ENCODE measurements around the gene LTBP1.

Gene LTBP1

GRCh38 chr2:33317369-33318007, 370.7 kb downstream of the LTBP1 start:
- H3F3A ChIP-seq (ENCODE audit: control insufficient read depth, insufficient read depth) = no peaks in the 10 kb centered on the region
- peaks cover 15% of the 10 kb centered on the region for H3K4me1 ChIP-seq (ENCODE audit: control insufficient read depth, low read length)
- no peak overlapping the region for H3K4me3 ChIP-seq (ENCODE audit: low read length)
- no peaks in the 10 kb centered on the region for H3K27me3 ChIP-seq (ENCODE audit: control insufficient read depth, low read length)
- H3K27ac ChIP-seq (ENCODE audit: low read depth, low read length) = no peak overlapping the region
- peaks cover 47% of the 10 kb centered on the region for H3K36me3 ChIP-seq (ENCODE audit: control insufficient read depth, low read length)
- no peaks in the 10 kb centered on the region for H4K20me1 ChIP-seq (ENCODE audit: control insufficient read depth, insufficient read depth, low read depth, low read length)
- no peaks in the 10 kb centered on the region for H3K79me2 ChIP-seq (ENCODE audit: control insufficient read depth, low read length)
- TF ChIP-seq EZH2phosphoT487 (IDR thresholded peaks at IDR 0.05; ENCODE audit: borderline replicate concordance, low read length) (no peak), CTCF (IDR thresholded peaks at IDR 0.05; ENCODE audit: low read depth, low read length, poor library complexity, severe bottlenecking) (no peak)
- no peak overlapping the region for H3K4me2 ChIP-seq (ENCODE audit: low read length)
- H3K9me3 ChIP-seq (ENCODE audit: control insufficient read depth, insufficient read depth, low read length) = no peaks in the 10 kb centered on the region
- no peaks in the 10 kb centered on the region for H3K9me2 ChIP-seq (replicated peaks; ENCODE audit: control insufficient read depth, low read length)

- H3F3A ChIP-seq (ENCODE audit: control insufficient read depth, insufficient read depth) = no peaks in the 10 kb centered on the region
- no peak overlapping the region for H3K4me2 ChIP-seq (ENCODE audit: low read length)
- H4K20me1 ChIP-seq (ENCODE audit: control insufficient read depth, insufficient read depth, low read depth, low read length) = no peaks in the 10 kb centered on the region
- TF ChIP-seq CTCF (IDR thresholded peaks at IDR 0.05; ENCODE audit: low read depth, low read length, poor library complexity, severe bottlenecking) (no peak), EZH2phosphoT487 (IDR thresholded peaks at IDR 0.05; ENCODE audit: borderline replicate concordance, low read length) (no peak)
- no peak overlapping the region for H3K4me3 ChIP-seq (ENCODE audit: low read length)
- no peaks in the 10 kb centered on the region for H3K9me3 ChIP-seq (ENCODE audit: control insufficient read depth, insufficient read depth, low read length)
- peaks cover 25% of the 10 kb centered on the region for H3K4me1 ChIP-seq (ENCODE audit: control insufficient read depth, low read length)
- H3K27me3 ChIP-seq (ENCODE audit: control insufficient read depth, low read length) = no peaks in the 10 kb centered on the region
- H3K27ac ChIP-seq (ENCODE audit: low read depth, low read length) = no peak overlapping the region
- no peaks in the 10 kb centered on the region for H3K79me2 ChIP-seq (ENCODE audit: control insufficient read depth, low read length)
- H3K9me2 ChIP-seq (replicated peaks; ENCODE audit: control insufficient read depth, low read length) = no peaks in the 10 kb centered on the region
- peaks cover 51% of the 10 kb centered on the region for H3K36me3 ChIP-seq (ENCODE audit: control insufficient read depth, low read length)
Observed at GRCh38 chr2:33318456-33318855, 371.7 kb downstream of the LTBP1 start.

- TF ChIP-seq EZH2phosphoT487 (IDR thresholded peaks at IDR 0.05; ENCODE audit: borderline replicate concordance, low read length) (no peak), CTCF (IDR thresholded peaks at IDR 0.05; ENCODE audit: low read depth, low read length, poor library complexity, severe bottlenecking) (no peak)
Observed at GRCh38 chr2:33320573-33320972, 373.8 kb downstream of the LTBP1 start.

More at GRCh38 chr2:33320573-33320972, 373.8 kb downstream of the LTBP1 start:
- H3K9me2 ChIP-seq (replicated peaks; ENCODE audit: control insufficient read depth, low read length) = no peaks in the 10 kb centered on the region
- peaks cover 28% of the 10 kb centered on the region for H3K4me1 ChIP-seq (ENCODE audit: control insufficient read depth, low read length)
- H3F3A ChIP-seq (ENCODE audit: control insufficient read depth, insufficient read depth) = peaks cover 3% of the 10 kb centered on the region; the same call in 1 of the 2 replicates
- peaks cover 37% of the 10 kb centered on the region for H3K36me3 ChIP-seq (ENCODE audit: control insufficient read depth, low read length)
- H3K79me2 ChIP-seq (ENCODE audit: control insufficient read depth, low read length) = no peaks in the 10 kb centered on the region
- H3K4me3 ChIP-seq (ENCODE audit: low read length) = no peak overlapping the region
- no peak overlapping the region for H3K27ac ChIP-seq (ENCODE audit: low read depth, low read length)
- H4K20me1 ChIP-seq (ENCODE audit: control insufficient read depth, insufficient read depth, low read depth, low read length) = no peaks in the 10 kb centered on the region
- no peaks in the 10 kb centered on the region for H3K27me3 ChIP-seq (ENCODE audit: control insufficient read depth, low read length)
- H3K4me2 ChIP-seq (ENCODE audit: low read length) = no peak overlapping the region
- no peaks in the 10 kb centered on the region for H3K9me3 ChIP-seq (ENCODE audit: control insufficient read depth, insufficient read depth, low read length)

All from DOHH2 (cell line).